K562 treated with DMSO at 1 percent for 48 hours (cell line): ENCODE data around the gene SULT1C2. TPM values are rescaled to one million over a fixed set of nuclear protein-coding genes. Genes with fewer than 3 reads are reported as not detected.

Source experiments
- total RNA-seq: library from RNA; unstranded; fragments of 300-600 nt; gene quantifications from 2 replicates; pipeline ENCODE4 v1.2.3, GENCODE V29; 2022; ENCODE audit warnings: low replicate concordance; ENCODE audit errors: extremely low read depth

The SULT1C2 gene
- not detected in 2 replicates for total RNA-seq

DNA sequence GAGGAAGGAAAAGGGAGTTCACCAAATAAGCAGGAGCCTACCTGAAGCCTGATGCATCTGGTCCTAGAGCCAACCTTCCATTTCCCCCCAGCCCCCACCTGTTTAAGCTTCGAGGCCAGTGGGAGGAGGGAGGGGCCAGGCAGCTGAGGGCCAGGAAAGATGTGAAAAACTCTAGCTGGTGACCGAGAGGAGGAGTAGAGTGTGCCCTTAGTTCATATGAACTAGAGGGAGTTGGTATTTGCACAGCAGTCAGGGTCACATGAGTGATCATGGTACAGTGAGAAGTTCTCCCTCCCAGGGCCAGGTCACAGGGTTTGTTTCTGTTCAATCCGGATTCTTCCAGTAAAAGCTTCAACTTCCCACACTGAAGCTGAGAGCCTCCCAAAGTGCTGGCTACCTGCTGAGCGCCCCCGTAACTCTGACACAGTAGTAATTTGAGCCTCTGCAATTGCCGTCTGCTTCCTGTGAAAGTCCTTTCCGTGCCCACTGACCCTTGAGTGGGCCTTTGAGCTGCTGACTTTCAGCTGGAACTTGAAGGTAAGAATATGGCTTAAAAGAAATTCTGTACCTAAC lies at the start of gene SULT1C2:
TSS of gene SULT1C2 (plus strand) at position 362 of the 573 bp plus-strand sequence. CDS start 4,773 bp downstream, outside the sequence.

DNA sequence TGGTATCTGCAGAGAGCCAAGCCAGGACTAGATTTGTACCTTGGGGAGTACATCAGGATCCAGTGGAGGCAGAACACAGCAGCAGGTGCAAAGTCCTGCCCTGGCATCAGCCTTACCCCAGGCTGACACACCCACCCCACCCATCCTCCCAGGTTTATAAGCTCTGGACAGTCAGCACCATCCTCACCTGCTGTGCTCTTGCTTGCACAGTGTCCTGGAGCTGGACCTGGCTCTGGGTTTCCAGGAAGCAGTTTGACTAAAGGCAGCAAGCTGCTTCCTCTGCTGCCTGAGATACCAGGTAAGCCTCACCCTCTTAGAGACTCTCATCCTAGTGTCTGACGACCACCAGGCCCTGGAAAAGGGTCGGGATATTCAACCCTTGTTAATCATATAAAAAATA lies 48.9 kb upstream of the SULT1C2 start, which contains the start of gene SULT1C3:
TSS of gene SULT1C3 (plus strand) at position 183 of the 400 bp plus-strand sequence. CDS start 7,227 bp downstream, outside the sequence.

Other genes with a start within 250 kb of the SULT1C2 start
- gene SULT1C3, start 48.9 kb upstream of the SULT1C2 start, total RNA-seq, result not detected in 2 replicates
- gene SULT1C4, start 89.1 kb downstream of the SULT1C2 start, total RNA-seq, result not detected in 2 replicates
- not detected in 2 replicates for gene GCC2, start 160.3 kb downstream of the SULT1C2 start, total RNA-seq
- not detected in 2 replicates for gene LIMS1, start 245.6 kb downstream of the SULT1C2 start, total RNA-seq